Effector memory CD4-positive, alpha-beta T cell (primary cell): ENCODE measurements around the gene RCBTB1.
A peak's percentile ranks its signal among the peaks of the same experiment; 100 is the strongest.

ENCODE experiments used
- DNase-seq, 3 donors: peaks; one replicate each; pipeline ENCODE4 v3.0.0-alpha.2; 2020
- H3K27ac ChIP-seq: 2 replicates; pipeline ENCODE4 v1.7.0; 2013; ENCODE audit warnings: mild to moderate bottlenecking, low read length, moderate library complexity; ENCODE audit not compliant: insufficient read depth, poor library complexity, severe bottlenecking
- H3K27me3 ChIP-seq: replicated peaks from 2 replicates; pipeline ENCODE4 v1.7.0; 2013; ENCODE audit warnings: mild to moderate bottlenecking, low read length; ENCODE audit not compliant: insufficient read depth, control insufficient read depth, poor library complexity, severe bottlenecking
- H3K36me3 ChIP-seq: 2 replicates; pipeline ENCODE4 v1.7.0; 2013; ENCODE audit warnings: mild to moderate bottlenecking, low read length, moderate library complexity; ENCODE audit not compliant: control insufficient read depth, insufficient read depth
- H3K4me1 ChIP-seq: 2 replicates; pipeline ENCODE4 v1.7.0; 2013; ENCODE audit warnings: low read length, mild to moderate bottlenecking; ENCODE audit not compliant: control insufficient read depth, insufficient read depth, poor library complexity, severe bottlenecking
- H3K4me3 ChIP-seq: 2 replicates; pipeline ENCODE4 v1.7.0; 2013; ENCODE audit warnings: low read length, low read depth, mild to moderate bottlenecking; ENCODE audit not compliant: insufficient read depth, poor library complexity, severe bottlenecking
- H3K9me3 ChIP-seq: 2 replicates; pipeline ENCODE4 v1.7.0; 2013; ENCODE audit warnings: mild to moderate bottlenecking, low read length, moderate library complexity; ENCODE audit not compliant: control insufficient read depth

Gene RCBTB1

DNA sequence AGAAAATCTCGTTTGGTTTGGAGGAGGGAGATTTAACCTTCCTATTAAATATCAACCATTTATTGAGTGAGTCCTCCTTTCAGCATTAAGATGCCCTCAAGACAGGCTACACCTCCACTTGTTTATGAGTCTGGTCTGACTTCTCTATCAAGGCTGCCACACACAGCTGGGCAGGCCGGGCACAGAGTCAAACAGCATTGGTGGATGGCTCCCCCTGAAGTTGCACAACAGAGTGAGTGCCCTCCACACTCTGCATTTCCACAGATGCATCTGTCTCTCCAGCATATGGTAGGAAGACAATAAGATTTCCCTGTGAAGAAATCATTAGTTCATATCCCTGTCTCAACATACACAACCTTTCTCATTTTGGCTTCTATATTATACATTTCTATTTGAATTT, 58.2 kb downstream of the RCBTB1 start:
- no peak overlapping the region for H3K27ac ChIP-seq
- DNase-seq = no peak

GRCh38 chr13:49524740-49525501, 60.4 kb downstream of the RCBTB1 start:
- Histone ChIP-seq H3K36me3 (peaks cover 28% of the 10 kb centered on the region), H3K27me3 (no peaks in the 10 kb centered on the region), H3K4me3 (no peak overlapping the region), H3K4me1 (no peaks in the 10 kb centered on the region), H3K9me3 (no peaks in the 10 kb centered on the region), H3K27ac (no peak overlapping the region)
- no peak for DNase-seq

More for the DNA sequence above, 58.2 kb downstream of the RCBTB1 start:
- Histone ChIP-seq H3K4me3 (no peak overlapping the region), H3K4me1 (no peaks in the 10 kb centered on the region), H3K27me3 (no peaks in the 10 kb centered on the region), H3K36me3 (peaks cover 17% of the 10 kb centered on the region), H3K9me3 (no peaks in the 10 kb centered on the region)

DNA sequence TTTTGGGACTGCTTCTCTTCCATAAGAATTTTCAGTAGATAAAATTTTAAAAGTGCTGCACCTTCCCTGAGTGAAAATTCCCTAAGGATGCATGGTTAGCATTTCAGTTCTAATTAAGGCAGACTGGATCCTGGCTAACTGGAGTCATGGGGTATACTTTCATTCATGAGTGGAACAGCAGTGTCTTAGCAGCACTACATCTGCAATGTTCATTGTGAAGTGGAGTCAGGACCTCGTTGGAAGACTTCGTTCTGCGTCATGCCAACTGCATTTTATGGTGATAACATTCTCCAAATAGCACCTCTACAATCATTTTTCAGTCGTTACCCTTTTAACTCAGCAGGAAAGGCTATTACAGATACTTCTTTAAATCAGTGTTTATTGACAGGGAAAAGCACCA, 64.1 kb downstream of the RCBTB1 start:
- H3K36me3 ChIP-seq = peaks cover 47% of the 10 kb centered on the region
- no peaks in the 10 kb centered on the region for H3K9me3 ChIP-seq
- no peak overlapping the region for H3K4me3 ChIP-seq
- no peak for DNase-seq
- H3K4me1 ChIP-seq = no peaks in the 10 kb centered on the region
- no peak overlapping the region for H3K27ac ChIP-seq
- H3K27me3 ChIP-seq = no peaks in the 10 kb centered on the region

- Histone ChIP-seq H3K27me3 (no peaks in the 10 kb centered on the region), H3K36me3 (peaks cover 70% of the 10 kb centered on the region), H3K4me3 (no peak overlapping the region), H3K9me3 (no peaks in the 10 kb centered on the region), H3K4me1 (no peaks in the 10 kb centered on the region), H3K27ac (no peak overlapping the region)
- DNase-seq = no peak
Measured at GRCh38 chr13:49517461-49517860, 67.9 kb downstream of the RCBTB1 start.

GRCh38 chr13:49516467-49516866, 68.9 kb downstream of the RCBTB1 start:
- no peak overlapping the region for H3K27ac ChIP-seq
- H3K36me3 ChIP-seq = peaks cover 65% of the 10 kb centered on the region
- H3K4me1 ChIP-seq = no peaks in the 10 kb centered on the region
- H3K9me3 ChIP-seq = no peaks in the 10 kb centered on the region
- DNase-seq = no peak
- no peak overlapping the region for H3K4me3 ChIP-seq
- H3K27me3 ChIP-seq = no peaks in the 10 kb centered on the region

DNA sequence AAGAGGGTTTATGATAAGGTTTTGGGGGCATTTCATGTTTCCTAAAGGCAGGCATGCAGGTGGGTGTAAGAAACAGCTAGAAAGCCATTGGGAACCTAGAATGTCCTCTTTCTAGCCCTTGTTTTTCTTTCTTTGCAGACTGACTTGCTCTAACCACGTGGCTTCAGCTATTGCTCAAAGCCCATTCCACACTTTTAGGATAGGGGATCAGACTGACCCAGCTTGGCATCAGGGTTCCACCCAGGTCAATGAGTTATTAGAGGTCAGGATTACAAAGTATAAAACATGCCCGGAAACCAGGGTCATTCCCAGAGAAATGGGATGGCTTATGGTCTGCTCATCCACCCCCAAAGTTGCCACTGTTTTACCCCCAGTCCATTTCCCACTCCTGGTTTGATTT, 72.8 kb downstream of the RCBTB1 start:
- no peak for DNase-seq
- Histone ChIP-seq H3K4me1 (no peaks in the 10 kb centered on the region), H3K27ac (no peak overlapping the region), H3K36me3 (peaks cover 47% of the 10 kb centered on the region), H3K4me3 (no peak overlapping the region), H3K27me3 (no peaks in the 10 kb centered on the region), H3K9me3 (no peaks in the 10 kb centered on the region)

DNA sequence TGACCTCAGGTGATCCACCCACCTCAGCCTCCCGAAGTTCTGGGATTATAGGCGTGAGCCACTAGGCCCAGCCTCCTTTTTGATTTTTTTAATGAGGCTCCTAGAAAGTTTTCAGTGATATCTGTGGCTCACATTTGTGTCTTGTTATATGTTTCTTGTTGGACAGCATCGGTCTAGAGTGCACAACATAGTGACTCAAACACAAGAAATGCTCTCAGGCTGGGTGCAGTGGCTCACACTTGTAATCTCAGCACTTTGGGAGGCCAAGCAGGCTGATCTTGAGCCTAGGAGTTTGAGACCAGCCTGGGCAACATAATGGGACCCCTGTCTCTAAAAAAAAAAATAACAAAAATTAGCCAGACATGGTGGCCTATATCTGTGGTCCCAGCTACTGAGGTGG, 81.4 kb downstream of the RCBTB1 start:
- Histone ChIP-seq H3K27me3 (no peaks in the 10 kb centered on the region), H3K4me1 (peaks cover 13% of the 10 kb centered on the region), H3K27ac (no peak overlapping the region), H3K9me3 (no peaks in the 10 kb centered on the region), H3K4me3 (no peak overlapping the region), H3K36me3 (peaks cover 15% of the 10 kb centered on the region)
- no peak for DNase-seq

GRCh38 chr13:49502954-49503353, 82.4 kb downstream of the RCBTB1 start:
- Histone ChIP-seq H3K36me3 (peaks cover 15% of the 10 kb centered on the region), H3K4me3 (no peak overlapping the region), H3K27ac (no peak overlapping the region), H3K9me3 (no peaks in the 10 kb centered on the region), H3K27me3 (no peaks in the 10 kb centered on the region), H3K4me1 (peaks cover 19% of the 10 kb centered on the region)
- DNase-seq = no peak

- Histone ChIP-seq H3K27me3 (no peaks in the 10 kb centered on the region), H3K9me3 (no peaks in the 10 kb centered on the region), H3K36me3 (peaks cover 10% of the 10 kb centered on the region), H3K4me1 (peaks cover 36% of the 10 kb centered on the region), H3K27ac (peak overlapping the region; percentile 13), H3K4me3 (no peak overlapping the region)
- no peak for DNase-seq
Measured at GRCh38 chr13:49499889-49500660, 85.3 kb downstream of the RCBTB1 start.

DNA sequence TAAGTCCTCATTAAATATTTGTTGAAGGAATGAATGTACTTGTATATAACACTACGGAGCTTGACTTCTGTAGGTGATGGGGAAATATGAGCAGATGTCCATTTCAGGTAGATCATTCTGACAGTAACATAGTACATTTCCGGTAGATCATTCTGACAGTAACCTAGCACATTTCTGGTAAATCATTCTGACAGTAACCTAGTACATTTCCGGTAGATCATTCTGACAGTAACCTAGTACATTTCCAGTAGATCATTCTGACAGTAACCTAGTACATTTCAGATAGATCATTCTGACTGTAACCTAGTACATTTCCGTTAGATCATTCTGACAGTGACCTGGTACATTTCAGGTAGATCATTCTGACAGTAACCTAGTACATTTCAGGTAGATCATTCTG, 87.2 kb downstream of the RCBTB1 start:
- no peak for DNase-seq
- H3K27ac ChIP-seq = peak overlapping the region; percentile 92

More for the DNA sequence above, 87.2 kb downstream of the RCBTB1 start:
- Histone ChIP-seq H3K4me3 (no peak overlapping the region), H3K36me3 (peaks cover 10% of the 10 kb centered on the region), H3K9me3 (no peaks in the 10 kb centered on the region), H3K4me1 (peaks cover 36% of the 10 kb centered on the region), H3K27me3 (no peaks in the 10 kb centered on the region)
